Endothelial cell of umbilical vein (primary cell): Measurements from ENCODE around the gene PARD3B. TPM values are rescaled to one million over a fixed set of nuclear protein-coding genes. Genes with fewer than 3 reads are reported as not detected.

ENCODE experiments used
- BruUV-seq: library from RNA; stranded (reverse); fragments of 400-500 nt; replicated peaks from 2 replicates; lab custom pipeline; 2021; lab: Mats Ljungman, UMichigan
- CTCF ChIA-PET: fragments of 300-600, 350-600 bp; sonication (Branson Sonifier 250); formaldehyde crosslinking; loops from one replicate; lab custom pipeline; 2021; ENCODE audit warnings: antibody characterized with exemption, inconsistent platforms; lab: Charles Lee
- POLR2A ChIA-PET: fragments of 300-600, 350-600 bp; sonication (Branson Sonifier 250); formaldehyde crosslinking; loops from one replicate; lab custom pipeline; 2021; ENCODE audit warnings: antibody characterized with exemption, inconsistent platforms; lab: Charles Lee
- DNase-seq: peaks from one replicate; pipeline ENCODE4 v3.0.0-alpha.2; 2011; ENCODE audit warnings: low read depth, low spot score
- FAIRE-seq: peaks from 2 replicates; lab custom pipeline; 2011; peaks lifted over from hg19 to GRCh38; lab: Jason Lieb, UNC
- H2AFZ ChIP-seq: 2 replicates; pipeline ENCODE4 v1.6.0; 2012; ENCODE audit warnings: low read depth, low read length, control low read depth, inconsistent platforms
- H3K27ac ChIP-seq: 2 replicates; pipeline ENCODE4 v1.5.1; 2011; ENCODE audit warnings: low read depth, mild to moderate bottlenecking, control low read depth, low read length, moderate library complexity; ENCODE audit not compliant: insufficient read depth
- H3K27me3 ChIP-seq, 2 experiments: 2 replicates each; pipeline versions ENCODE4 v1.6.0 to v1.6.1; 2011; ENCODE audit warnings: low read length in 2 of 2, mixed read lengths in 1 of 2; ENCODE audit not compliant: control insufficient read depth in 2 of 2, insufficient read depth in 2 of 2
- H3K36me3 ChIP-seq, 2 experiments: 2 replicates in 1 of 2; 3 replicates in 1 of 2; pipeline ENCODE4 v1.5.1; 2011; ENCODE audit warnings: low read length in 2 of 2, mild to moderate bottlenecking in 1 of 2, moderate library complexity in 1 of 2; ENCODE audit not compliant: control insufficient read depth in 2 of 2, insufficient read depth in 2 of 2; ENCODE audit errors: extremely low read depth in 1 of 2
- H3K4me1 ChIP-seq: 3 replicates; pipeline ENCODE4 v1.5.1; 2011; ENCODE audit warnings: mild to moderate bottlenecking, low read length; ENCODE audit not compliant: control insufficient read depth, insufficient read depth; ENCODE audit errors: extremely low read depth
- H3K4me2 ChIP-seq: 2 replicates; pipeline ENCODE4 v1.6.1; 2011; ENCODE audit warnings: low read length, control low read depth, mixed read lengths; ENCODE audit not compliant: insufficient read depth
- H3K4me3 ChIP-seq, 3 experiments: fragments of 200-600 bp in 1 of 3; sonication (generic), shearing (Covaris generic) in 1 of 3; replicated peaks in 1 of 3; 2 replicates each; pipeline ENCODE4 v1.5.1; 2011 to 2016; ENCODE audit warnings: control low read depth in 3 of 3, low read length in 3 of 3, mild to moderate bottlenecking in 2 of 3, inconsistent platforms in 1 of 3, low read depth in 1 of 3, moderate library complexity in 1 of 3; ENCODE audit not compliant: insufficient read depth in 1 of 3
- H3K79me2 ChIP-seq: 2 replicates; pipeline ENCODE4 v1.6.0; 2012; ENCODE audit warnings: low read length, inconsistent platforms; ENCODE audit not compliant: control insufficient read depth, insufficient read depth
- H3K9ac ChIP-seq: replicated peaks from 2 replicates; pipeline ENCODE3; 2011; ENCODE audit warnings: low read length, control low read depth; ENCODE audit not compliant: insufficient read depth; ENCODE audit errors: extremely low read depth
- H3K9me1 ChIP-seq: replicated peaks from 3 replicates; pipeline ENCODE4 v1.6.0; 2011; ENCODE audit warnings: mild to moderate bottlenecking, low read length; ENCODE audit not compliant: control insufficient read depth, insufficient read depth; ENCODE audit errors: extremely low read depth
- H3K9me3 ChIP-seq: replicated peaks from 2 replicates; pipeline ENCODE4 v1.5.1; 2012; ENCODE audit warnings: low read length, inconsistent platforms; ENCODE audit not compliant: control insufficient read depth, insufficient read depth
- H4K20me1 ChIP-seq: replicated peaks from 2 replicates; pipeline ENCODE3; 2011; ENCODE audit warnings: mild to moderate bottlenecking, low read length; ENCODE audit not compliant: control insufficient read depth, insufficient read depth; ENCODE audit errors: extremely low read depth
- EZH2 ChIP-seq: IDR thresholded peaks from 2 replicates; pipeline ENCODE4 v1.6.1; 2012; ENCODE audit warnings: borderline replicate concordance, low read depth, mild to moderate bottlenecking, moderate library complexity, low read length, inconsistent platforms; ENCODE audit not compliant: severe bottlenecking
- FOS ChIP-seq: IDR thresholded peaks from 2 replicates; pipeline ENCODE4 v1.6.1; 2011; ENCODE audit warnings: mild to moderate bottlenecking, low read length, moderate library complexity, borderline replicate concordance; ENCODE audit not compliant: insufficient read depth
- GATA2 ChIP-seq: IDR thresholded peaks from 2 replicates; pipeline ENCODE4 v1.7.0; 2011; ENCODE audit warnings: low read depth, mild to moderate bottlenecking, moderate library complexity, mixed read lengths, low read length; ENCODE audit not compliant: insufficient read length, insufficient read depth
- JUN ChIP-seq: IDR thresholded peaks from 2 replicates; pipeline ENCODE4 v1.6.1; 2011; ENCODE audit warnings: borderline replicate concordance, low read depth; ENCODE audit not compliant: insufficient read length, insufficient read depth
- MAX ChIP-seq: IDR thresholded peaks from 2 replicates; pipeline ENCODE4 v1.6.1; 2011; ENCODE audit not compliant: insufficient read depth, insufficient read length
- MYC ChIP-seq: IDR thresholded peaks from one replicate; pipeline ENCODE4 v1.6.1; 2011; ENCODE audit warnings: mild to moderate bottlenecking, low read depth, low read length
- POLR2A ChIP-seq: IDR thresholded peaks from 2 replicates; pipeline ENCODE4 v1.6.1; 2012; ENCODE audit warnings: low read depth, mild to moderate bottlenecking, control low read depth, low read length
- POLR2AphosphoS5 ChIP-seq: IDR thresholded peaks from 2 replicates; pipeline ENCODE4 v1.6.1; 2012; ENCODE audit warnings: low read depth, mild to moderate bottlenecking, control low read depth, low read length, moderate library complexity; ENCODE audit not compliant: insufficient read depth
- dilution Hi-C: fragments of 300-500 bp; cut with MboI; formaldehyde crosslinking; loops from one replicate; pipeline ENCODE4 v1.15.0; 2019; ENCODE audit warnings: low sequenced_read_pairs; ENCODE audit not compliant: extremely low pct_ligation_motif_present
- intact Hi-C: fragments of 100-400 bp; cut with micrococcal nuclease; formaldehyde crosslinking; loops from one replicate; pipeline ENCODE4 v1.10.0; 2022
- polyA plus RNA-seq, 4 experiments: library from polyadenylated mRNA; depleted of rRNA in 3 of 4; stranded (reverse) in 3 of 4; unstranded in 1 of 4; fragments of >200 nt; gene quantifications; 2 replicates each; pipeline versions ENCODE4 v1.2.1 to v1.2.3, GENCODE V29; 2011 to 2012; ENCODE audit warnings: missing spikeins in 1 of 4
- total RNA-seq: library from RNA; stranded (reverse); gene quantifications from 2 replicates; pipeline ENCODE4 v1.2.3, GENCODE V29; 2021
- TF ChIP-seq, protein P1 (sequence below), 2 donors: IDR thresholded peaks; 1 replicate in 1 of 2; 2 replicates in 1 of 2; pipeline ENCODE4 v1.5.1; 2011; ENCODE audit warnings: low read length in 2 of 2, mild to moderate bottlenecking in 2 of 2, moderate library complexity in 2 of 2, control low read depth in 1 of 2, inconsistent platforms in 1 of 2, low read depth in 1 of 2; ENCODE audit not compliant: insufficient read depth in 1 of 2; ENCODE audit errors: extremely low read depth in 1 of 2

Gene PARD3B
- total and polyA plus RNA-seq, 2 donors (not counting 3 experiments of a cell fraction or from before 2014, with no cell fraction given): 2.2 to 30.9 TPM

- no peaks in the 10 kb centered on the region for H3K9me1 ChIP-seq
- ChIA-PET CTCF (interaction anchor here (1.6 kb wide), 1 partner anchor 42 kb away, joined by 3 read pairs; no protein-coding TSS in a partner anchor), POLR2A (no interaction called here)
- no peaks in the 10 kb centered on the region for H3K36me3 ChIP-seq
- no peaks in the 10 kb centered on the region for H3K79me2 ChIP-seq
- FAIRE-seq (no peak), DNase-seq (no peak)
- TF ChIP-seq, protein P1, sequence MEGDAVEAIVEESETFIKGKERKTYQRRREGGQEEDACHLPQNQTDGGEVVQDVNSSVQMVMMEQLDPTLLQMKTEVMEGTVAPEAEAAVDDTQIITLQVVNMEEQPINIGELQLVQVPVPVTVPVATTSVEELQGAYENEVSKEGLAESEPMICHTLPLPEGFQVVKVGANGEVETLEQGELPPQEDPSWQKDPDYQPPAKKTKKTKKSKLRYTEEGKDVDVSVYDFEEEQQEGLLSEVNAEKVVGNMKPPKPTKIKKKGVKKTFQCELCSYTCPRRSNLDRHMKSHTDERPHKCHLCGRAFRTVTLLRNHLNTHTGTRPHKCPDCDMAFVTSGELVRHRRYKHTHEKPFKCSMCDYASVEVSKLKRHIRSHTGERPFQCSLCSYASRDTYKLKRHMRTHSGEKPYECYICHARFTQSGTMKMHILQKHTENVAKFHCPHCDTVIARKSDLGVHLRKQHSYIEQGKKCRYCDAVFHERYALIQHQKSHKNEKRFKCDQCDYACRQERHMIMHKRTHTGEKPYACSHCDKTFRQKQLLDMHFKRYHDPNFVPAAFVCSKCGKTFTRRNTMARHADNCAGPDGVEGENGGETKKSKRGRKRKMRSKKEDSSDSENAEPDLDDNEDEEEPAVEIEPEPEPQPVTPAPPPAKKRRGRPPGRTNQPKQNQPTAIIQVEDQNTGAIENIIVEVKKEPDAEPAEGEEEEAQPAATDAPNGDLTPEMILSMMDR (IDR thresholded peaks at IDR 0.05; ENCODE audit: extremely low read depth in 1 of 2, insufficient read depth in 1 of 2, low read depth in 1 of 2, low read length in 2 of 2): no peak
- no peak for TF ChIP-seq JUN
- TF ChIP-seq EZH2: no peak
- TF ChIP-seq MAX: no peak
- no peak for TF ChIP-seq POLR2A
- no peak for TF ChIP-seq FOS
- no peak for TF ChIP-seq MYC
- TF ChIP-seq GATA2: no peak
- TF ChIP-seq POLR2AphosphoS5: no peak
- no peaks in the 10 kb centered on the region for H4K20me1 ChIP-seq
- BruUV-seq: no TSS peak
- no peak overlapping the region for H3K9ac ChIP-seq
- dilution Hi-C loops (no loop called here), intact Hi-C loops (no loop called here)
- no peaks in the 10 kb centered on the region for H3K27me3 ChIP-seq
- no peak overlapping the region for H3K4me2 ChIP-seq
- H3K4me1 ChIP-seq: no peaks in the 10 kb centered on the region
- no peaks in the 10 kb centered on the region for H3K9me3 ChIP-seq
- no peak overlapping the region for H2AFZ ChIP-seq
- H3K4me3 ChIP-seq: no peak overlapping the region
- H3K27ac ChIP-seq: no peak overlapping the region
Observed at GRCh38 chr2:204503869-204504268, 41.4 kb upstream of the PARD3B start.
